Ovary (tissue), 9 donors: ENCODE measurements around the gene FBXL19. TPM values are rescaled to one million over a fixed set of nuclear protein-coding genes. Genes with fewer than 3 reads are reported as not detected.

Source experiments
- DNase-seq, 5 donors: peaks; one replicate each; pipeline ENCODE4 v3.0.0-alpha.2; 2019 to 2020
- H3K27ac ChIP-seq, 2 donors: fragments of 200-600 bp; one replicate each; pipeline versions ENCODE4 v1.5.1 to v1.8.0; 2019 to 2022
- H3K27me3 ChIP-seq: fragments of 200-600 bp; one replicate; pipeline ENCODE4 v1.8.0; 2022
- H3K36me3 ChIP-seq: fragments of 200-600 bp; sonication (generic); one replicate; pipeline ENCODE4 v1.5.1; 2019
- H3K4me1 ChIP-seq: one replicate; pipeline ENCODE4 v1.8.1; 2013; ENCODE audit warnings: mild to moderate bottlenecking, moderate library complexity; ENCODE audit not compliant: insufficient read depth
- H3K4me3 ChIP-seq: fragments of 200-600 bp; sonication (generic); one replicate; pipeline ENCODE4 v1.5.1; 2017
- H3K9me3 ChIP-seq, 2 donors: fragments of 200-600 bp in 1 of 2; sonication (generic) in 1 of 2; one replicate each; pipeline versions ENCODE4 v1.5.1 to v1.8.1; 2013 to 2019; ENCODE audit warnings: mild to moderate bottlenecking in 1 of 2, moderate library complexity in 1 of 2
- EP300 ChIP-seq: sonication (generic); formaldehyde crosslinking; IDR thresholded peaks from one replicate; pipeline ENCODE4 v1.6.1; 2017; ENCODE audit warnings: antibody characterized with exemption
- POLR2A ChIP-seq: fragments of 450-650 bp; IDR thresholded peaks from one replicate; pipeline ENCODE4 v1.6.1; 2017; ENCODE audit warnings: antibody characterized with exemption, mild to moderate bottlenecking, moderate library complexity
- WGBS, 3 donors: extraction: QIAGEN DNeasy Blood & Tissue Kit in 1 of 3; methylation state at CpG; one replicate each; pipeline versions ENCODE4 v1.1.5 to v1.1.7; 2013 to 2017; 5-methylcytosine and 5-hydroxymethylcytosine counted together
- intact Hi-C, 4 donors: fragments of 100-400 bp; cut with DNase I; formaldehyde crosslinking; loops; one replicate each; pipeline versions ENCODE4 v1.11.0 to v1.15.1; 2022 to 2023
- microRNA counts: library from miRNA; unstranded; fragments of <30 nt; microRNA quantifications from one replicate; lab custom pipeline; 2016
- microRNA-seq, 3 donors: library from miRNA; unstranded; fragments of <30 nt; microRNA quantifications; one replicate each; pipeline versions ENCODE4 to v1.2.0, GENCODE V29; 2019 to 2020
- polyA plus RNA-seq, 2 donors: library from polyadenylated mRNA; stranded (reverse); fragments of 200-250 nt in 1 of 2; fragments of 350-450 nt in 1 of 2; fragmentation: Illumina TruSeq in 1 of 2; extraction: RNeasy Lipid Tissue Mini Kit (QIAGEN cat#74804) in 1 of 2; gene quantifications; one replicate each; pipeline ENCODE4 v1.2.3, GENCODE V29; 2013 to 2014
- small RNA-seq: library from RNA; depleted of rRNA; stranded (forward); fragments of <200 nt; gene quantifications from one replicate; pipeline ENCODE3, GENCODE V24; 2016
- total RNA-seq, 7 donors: library from RNA; depleted of rRNA in 2 of 7; stranded (reverse); fragments of >200 nt in 2 of 7; fragmentation: NEBNext Ultra II Directional in 3 of 7; extraction: Animal tissue kit (Norgen Biotek cat#: 25700) in 3 of 7; gene quantifications; one replicate each; pipeline versions ENCODE4 v1.1.0 to v1.2.4, GENCODE V29; 2016 to 2023
- TF ChIP-seq, protein P1 (sequence below), 3 donors: fragments of 450-650 bp in 2 of 3; fragments of 200-600 bp in 1 of 3; IDR thresholded peaks; one replicate each; pipeline versions ENCODE4 v1.5.1 to v1.8.0; 2016 to 2022; ENCODE audit warnings: antibody characterized with exemption in 3 of 3, mild to moderate bottlenecking in 1 of 3
- donor health status: DM: no; HTN: no; CAD: no; lungs with moderate emphysema.
- donor health status: DM: no; HTN: no; CAD: no.
- donor health status: Bipolar disorder and iron deficiency.
- donor health status: DM: yes; HTN: yes; CAD: no.
- donor health status: DM: no; HTN: no; CAD: no.
- donor health status: DM: yes; HTN: yes; CAD: no.

Gene FBXL19
- total and polyA plus RNA-seq, 9 donors: 1.6 to 24.3 (median 14.4) TPM

DNA sequence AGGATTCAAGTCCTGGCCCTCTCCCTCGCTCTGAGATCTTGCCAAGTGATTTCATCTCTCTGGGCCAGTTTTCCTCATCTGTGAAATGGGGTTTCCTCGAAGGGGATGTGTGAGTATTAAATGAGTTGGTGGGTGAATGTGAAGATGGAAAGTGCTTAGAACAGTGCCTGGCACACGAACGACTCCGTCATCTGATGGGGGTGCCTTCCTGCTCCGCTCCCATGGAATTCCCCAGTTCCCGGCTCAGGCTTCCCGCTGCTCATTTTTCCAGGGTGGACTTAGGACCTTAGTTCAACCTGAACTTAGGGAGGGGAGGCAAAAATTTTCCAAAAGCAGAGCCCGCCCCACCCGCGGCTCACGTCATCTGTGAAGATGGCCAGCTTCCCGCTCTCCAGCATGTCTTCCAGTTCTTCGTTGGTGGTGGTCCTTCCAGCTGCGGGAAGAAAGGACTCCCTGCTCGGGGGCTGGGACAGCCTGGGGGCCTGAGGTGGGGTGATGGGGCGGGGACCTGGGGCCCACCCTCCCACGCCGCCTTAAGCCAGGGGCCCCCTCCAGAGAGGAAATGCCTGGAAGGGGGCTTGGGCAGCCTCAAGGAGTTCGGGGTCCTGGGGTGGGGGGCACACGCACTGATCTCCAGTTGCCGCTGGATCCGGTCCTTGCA, 73.1 kb downstream of the FBXL19 start:
- DNase-seq: peak in 2 of 5 donors; percentile 47 to 62
- Histone ChIP-seq H3K4me3 (peak overlapping the region; percentile 40), H3K36me3 (no peaks in the 10 kb centered on the region), H3K4me1 (peaks cover 13% of the 10 kb centered on the region), H3K27me3 (no peaks in the 10 kb centered on the region), H3K9me3 (no peaks in the 10 kb centered on the region), H3K27ac (no peak overlapping the region)
- no peak for TF ChIP-seq EP300
- TF ChIP-seq, protein P1, sequence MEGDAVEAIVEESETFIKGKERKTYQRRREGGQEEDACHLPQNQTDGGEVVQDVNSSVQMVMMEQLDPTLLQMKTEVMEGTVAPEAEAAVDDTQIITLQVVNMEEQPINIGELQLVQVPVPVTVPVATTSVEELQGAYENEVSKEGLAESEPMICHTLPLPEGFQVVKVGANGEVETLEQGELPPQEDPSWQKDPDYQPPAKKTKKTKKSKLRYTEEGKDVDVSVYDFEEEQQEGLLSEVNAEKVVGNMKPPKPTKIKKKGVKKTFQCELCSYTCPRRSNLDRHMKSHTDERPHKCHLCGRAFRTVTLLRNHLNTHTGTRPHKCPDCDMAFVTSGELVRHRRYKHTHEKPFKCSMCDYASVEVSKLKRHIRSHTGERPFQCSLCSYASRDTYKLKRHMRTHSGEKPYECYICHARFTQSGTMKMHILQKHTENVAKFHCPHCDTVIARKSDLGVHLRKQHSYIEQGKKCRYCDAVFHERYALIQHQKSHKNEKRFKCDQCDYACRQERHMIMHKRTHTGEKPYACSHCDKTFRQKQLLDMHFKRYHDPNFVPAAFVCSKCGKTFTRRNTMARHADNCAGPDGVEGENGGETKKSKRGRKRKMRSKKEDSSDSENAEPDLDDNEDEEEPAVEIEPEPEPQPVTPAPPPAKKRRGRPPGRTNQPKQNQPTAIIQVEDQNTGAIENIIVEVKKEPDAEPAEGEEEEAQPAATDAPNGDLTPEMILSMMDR (IDR thresholded peaks at IDR 0.05): no peak
- TF ChIP-seq POLR2A: no peak
- intact Hi-C loops: loop anchor here in 1 of 4 donors (10.0 kb wide), 1 partner anchor 188 kb away; the partner anchor contains the start of gene FUS
- 31 to 46% (median 38%) methylated on average over 22 to 23 of the region's 23 CpGs for WGBS, 3 donors

DNA sequence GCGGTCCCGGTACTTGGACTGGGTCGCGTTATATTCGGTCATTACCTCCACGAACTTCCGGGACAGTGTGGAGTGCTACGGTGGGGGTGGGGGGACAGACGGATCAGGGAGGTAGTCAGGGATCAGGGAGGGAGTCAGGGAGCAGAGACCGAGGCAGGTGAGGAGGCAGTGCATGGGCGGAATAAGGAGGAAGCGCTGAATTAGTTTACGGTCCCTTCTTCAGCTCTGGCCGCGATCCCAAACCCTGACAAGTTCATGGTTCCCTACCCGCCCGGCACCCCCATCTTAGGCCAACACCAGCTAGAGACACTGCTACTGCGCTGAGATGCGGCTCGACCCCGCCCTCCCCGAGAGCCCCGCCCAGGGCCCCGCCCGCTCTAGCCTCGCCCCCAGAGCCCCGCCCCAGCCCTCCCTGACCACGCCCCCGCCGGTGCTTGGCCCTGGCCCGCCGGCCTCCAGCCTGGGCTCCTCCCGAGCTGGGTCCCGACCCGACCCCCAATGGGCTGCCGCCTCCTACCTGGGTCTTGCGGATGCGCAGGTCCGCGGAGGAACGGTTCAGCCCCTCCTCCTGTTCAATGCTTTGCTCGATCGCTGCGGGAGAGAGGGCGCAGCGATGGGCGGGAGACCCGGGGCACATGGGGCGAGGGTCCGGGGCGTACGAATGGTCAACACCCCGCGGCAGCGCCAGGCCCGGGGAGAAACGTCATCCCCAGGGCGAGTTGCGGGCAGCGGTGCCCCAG, 73.8 kb downstream of the FBXL19 start:
- no peaks in the 10 kb centered on the region for H3K36me3 ChIP-seq
- peak overlapping the region; percentile 31 to 33 for H3K27ac ChIP-seq
- TF ChIP-seq POLR2A: no peak
- TF ChIP-seq, protein P1 (IDR thresholded peaks at IDR 0.05): no peak
- no peak for TF ChIP-seq EP300
- WGBS, 3 donors: 7 to 14% (median 9%) methylated on average over 44 to 60 of the region's 60 CpGs
- H3K4me1 ChIP-seq: peaks cover 19% of the 10 kb centered on the region
- intact Hi-C loops: loop anchor here in 1 of 4 donors (10.0 kb wide), 1 partner anchor 188 kb away; the partner anchor contains the start of gene FUS
- DNase-seq: peak; percentile 76 to 86 (median 81)
- no peaks in the 10 kb centered on the region for H3K27me3 ChIP-seq
- H3K9me3 ChIP-seq: no peaks in the 10 kb centered on the region
- H3K4me3 ChIP-seq: peak overlapping the region; percentile 40

DNA sequence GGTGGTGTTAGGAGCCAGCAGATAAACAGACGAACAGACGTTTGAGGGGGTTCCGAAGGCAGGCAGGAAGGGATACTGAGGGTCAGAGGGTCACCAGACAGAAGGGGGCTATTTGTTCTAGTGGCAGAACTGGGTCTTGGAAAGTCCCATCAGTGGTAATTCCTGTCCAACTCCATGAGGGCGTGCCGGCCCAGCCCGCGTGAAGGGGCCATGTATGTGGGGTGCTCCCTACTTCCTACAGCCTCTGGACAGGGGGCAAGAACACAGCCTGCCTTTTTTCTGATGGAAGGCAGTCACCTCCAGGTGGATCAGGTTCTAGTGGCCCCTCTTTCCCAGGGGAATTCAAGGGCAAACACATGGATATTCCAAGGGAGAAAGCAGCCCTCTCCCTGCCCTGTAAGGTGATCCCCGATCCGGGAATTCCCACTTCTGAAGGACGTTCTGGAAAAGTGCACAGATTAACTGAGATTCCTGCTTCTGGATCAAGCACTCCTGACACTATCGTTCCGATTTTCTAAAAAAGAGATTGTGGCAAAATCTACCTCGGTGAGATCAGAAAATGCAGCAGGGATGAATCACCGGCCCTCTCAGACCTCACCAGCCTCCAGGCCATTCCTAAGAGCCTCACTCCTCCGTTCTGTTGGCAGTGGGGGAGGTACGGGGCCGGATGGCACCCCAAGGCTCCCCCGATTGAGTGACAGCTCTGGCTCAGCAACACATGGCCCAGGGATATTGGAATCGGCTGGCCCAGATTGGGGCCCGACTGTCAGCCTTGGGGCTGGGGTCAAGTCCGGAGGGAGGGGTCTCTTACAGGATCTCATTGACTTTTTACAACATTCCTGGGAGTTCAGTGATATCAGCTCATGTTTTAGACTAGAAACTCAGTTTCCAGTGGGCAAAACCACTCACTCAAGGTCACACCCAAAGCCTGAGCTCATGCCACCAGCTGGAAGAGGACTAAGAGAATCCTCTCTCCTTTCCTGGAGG, 74.6 kb downstream of the FBXL19 start:
- Histone ChIP-seq H3K4me3 (peak overlapping the region; percentile 40), H3K9me3 (no peaks in the 10 kb centered on the region), H3K36me3 (no peaks in the 10 kb centered on the region), H3K4me1 (peaks cover 22% of the 10 kb centered on the region), H3K27me3 (no peaks in the 10 kb centered on the region), H3K27ac (peak overlapping the region; percentile 31 to 33)
- TF ChIP-seq POLR2A (no peak), EP300 (no peak)
- TF ChIP-seq, protein P1 (IDR thresholded peaks at IDR 0.05): no peak
- no peak for DNase-seq
- intact Hi-C loops: loop anchor here in 1 of 4 donors (10.0 kb wide), 1 partner anchor 187 kb away; the partner anchor contains the start of gene FUS
- 49 to 50% (median 50%) methylated on average over 21 of the region's 21 CpGs for WGBS, 3 donors

MicroRNAs within 50 kb of the gene (microRNA counts, 767-probe panel; counts per million panel counts)
- microRNA hsa-miR-762 (lab: Ali Mortazavi, UCI): 530 counts per million, percentile 78 among the panel's probes with 10 or more counts

Small RNA genes lying within 50 kb of the gene (microRNA-seq; reads per million reads assigned to microRNA genes)
- gene MIR4519 (0.18 to 2.2 (median 0.38) reads per million in 3 donors), gene MIR762 (0 to 0.16 (median 0) reads per million in 3 donors)

Small RNA genes lying within 50 kb of the gene (small RNA-seq; reads per million reads assigned to genes)
- gene AC135048.1 (not detected), gene MIR4519 (not detected), gene MIR762 (not detected)

Other genes starting within 250 kb of the FBXL19 start
- 10 to 100 TPM; 11.4 to 73.1 (median 55.1) TPM for gene SRCAP, start 224.4 kb upstream of the FBXL19 start, total RNA-seq
- gene SRCAP, start 224.4 kb upstream of the FBXL19 start, polyA plus RNA-seq: 10 to 100 TPM; 13.5 to 20.9 TPM
- 10 to 100 TPM; 14.2 to 41.6 (median 21.0) TPM for gene PHKG2, start 175.1 kb upstream of the FBXL19 start, total RNA-seq
- 10 to 100 TPM; 13.1 to 20.6 TPM for gene PHKG2, start 175.1 kb upstream of the FBXL19 start, polyA plus RNA-seq
- 10 to 100 TPM in 1 of 7 donors, 1 to 10 TPM in 6; 1.2 to 27.0 (median 5.1) TPM for gene CFAP119, start 161.5 kb upstream of the FBXL19 start, total RNA-seq
- gene CFAP119, start 161.5 kb upstream of the FBXL19 start, polyA plus RNA-seq: 1 to 10 TPM; 2.1 to 4.6 TPM
- gene RNF40, start 161.2 kb upstream of the FBXL19 start, total RNA-seq: 100 to 1,000 TPM in 3 of 7 donors, 10 to 100 TPM in 4; 74.4 to 143 (median 94.3) TPM
- gene RNF40, start 161.2 kb upstream of the FBXL19 start, polyA plus RNA-seq: 100 to 1,000 TPM in 1 of 2 donors, 10 to 100 TPM in 1; 67.2 to 110 TPM
- gene ZNF629, start 136.4 kb upstream of the FBXL19 start, total RNA-seq: 10 to 100 TPM in 6 of 7 donors, 1 to 10 TPM in 1; 9.4 to 26.3 (median 21.9) TPM
- gene ZNF629, start 136.4 kb upstream of the FBXL19 start, polyA plus RNA-seq: 10 to 100 TPM in 1 of 2 donors, 1 to 10 TPM in 1; 8.2 to 12.4 TPM
- 10 to 100 TPM; 34.4 to 54.8 (median 49.0) TPM for gene BCL7C, start 29.5 kb upstream of the FBXL19 start, total RNA-seq
- gene BCL7C, start 29.5 kb upstream of the FBXL19 start, polyA plus RNA-seq: 10 to 100 TPM; 13.3 to 44.1 TPM
- gene CTF1, start 27.0 kb upstream of the FBXL19 start, total RNA-seq: 10 to 100 TPM in 5 of 7 donors, 1 to 10 TPM in 2; 7.0 to 22.4 (median 14.4) TPM
- gene CTF1, start 27.0 kb upstream of the FBXL19 start, polyA plus RNA-seq: 10 to 100 TPM in 1 of 2 donors, 1 to 10 TPM in 1; 7.9 to 16.2 TPM
- 10 to 100 TPM; 21.5 to 30.8 (median 24.1) TPM for gene ORAI3, start 25.5 kb downstream of the FBXL19 start, total RNA-seq
- gene ORAI3, start 25.5 kb downstream of the FBXL19 start, polyA plus RNA-seq: 10 to 100 TPM; 26.0 to 27.5 TPM
- 10 to 100 TPM in 5 of 7 donors, 1 to 10 TPM in 2; 5.0 to 31.8 (median 24.9) TPM for gene SETD1A, start 34.2 kb downstream of the FBXL19 start, total RNA-seq
- gene SETD1A, start 34.2 kb downstream of the FBXL19 start, polyA plus RNA-seq: 10 to 100 TPM in 1 of 2 donors, 1 to 10 TPM in 1; 5.8 to 17.1 TPM
- gene HSD3B7, start 61.6 kb downstream of the FBXL19 start, total RNA-seq: 10 to 100 TPM in 4 of 7 donors, 1 to 10 TPM in 3; 8.0 to 24.5 (median 10.5) TPM
- gene HSD3B7, start 61.6 kb downstream of the FBXL19 start, polyA plus RNA-seq: 1 to 10 TPM; 3.9 to 8.0 TPM
- gene STX1B, start 87.1 kb downstream of the FBXL19 start, total RNA-seq: 1 to 10 TPM in 4 of 7 donors, under 1 TPM in 3; 0.34 to 1.5 (median 1.0) TPM
- gene STX1B, start 87.1 kb downstream of the FBXL19 start, polyA plus RNA-seq: under 1 TPM; 0.36 to 0.57 TPM
- 10 to 100 TPM; 26.2 to 73.8 (median 59.2) TPM for gene STX4, start 110.0 kb downstream of the FBXL19 start, total RNA-seq
- gene STX4, start 110.0 kb downstream of the FBXL19 start, polyA plus RNA-seq: 10 to 100 TPM; 34.4 to 53.7 TPM
- 1 to 10 TPM; 4.2 to 7.4 (median 5.7) TPM for gene ZNF668, start 150.7 kb downstream of the FBXL19 start, total RNA-seq
- 1 to 10 TPM; 1.3 to 6.7 TPM for gene ZNF668, start 150.7 kb downstream of the FBXL19 start, polyA plus RNA-seq
- gene ZNF646, start 150.8 kb downstream of the FBXL19 start, total RNA-seq: 10 to 100 TPM; 12.4 to 16.3 (median 14.8) TPM
- gene ZNF646, start 150.8 kb downstream of the FBXL19 start, polyA plus RNA-seq: 10 to 100 TPM in 1 of 2 donors, 1 to 10 TPM in 1; 2.3 to 12.0 TPM
- 1 to 10 TPM; 1.1 to 2.9 (median 1.5) TPM for gene PRSS53, start 165.4 kb downstream of the FBXL19 start, total RNA-seq
- gene PRSS53, start 165.4 kb downstream of the FBXL19 start, polyA plus RNA-seq: 1 to 10 TPM in 1 of 2 donors, under 1 TPM in 1; 0.30 to 1.4 TPM
- gene VKORC1, start 171.2 kb downstream of the FBXL19 start, total RNA-seq: 100 to 1,000 TPM in 1 of 7 donors, 10 to 100 TPM in 6; 72.1 to 114 (median 84.5) TPM
- 100 to 1,000 TPM; 117 to 141 TPM for gene VKORC1, start 171.2 kb downstream of the FBXL19 start, polyA plus RNA-seq
- 10 to 100 TPM; 34.1 to 51.9 (median 40.5) TPM for gene BCKDK, start 184.8 kb downstream of the FBXL19 start, total RNA-seq
- gene BCKDK, start 184.8 kb downstream of the FBXL19 start, polyA plus RNA-seq: 10 to 100 TPM; 18.6 to 29.2 TPM
- 100 to 1,000 TPM in 4 of 7 donors, 10 to 100 TPM in 3; 71.5 to 129 (median 105) TPM for gene KAT8, start 194.1 kb downstream of the FBXL19 start, total RNA-seq
- gene KAT8, start 194.1 kb downstream of the FBXL19 start, polyA plus RNA-seq: 10 to 100 TPM; 66.4 to 87.0 TPM
- gene PRSS8, start 212.2 kb downstream of the FBXL19 start, total RNA-seq: 10 to 100 TPM in 1 of 7 donors, 1 to 10 TPM in 4, not detected in 2; 1.4 to 47.0 (median 2.4) TPM
- under 1 TPM in 1 of 2 donors, not detected in 1; 0.05 TPM for gene PRSS8, start 212.2 kb downstream of the FBXL19 start, polyA plus RNA-seq
- 1 to 10 TPM in 4 of 7 donors, under 1 TPM in 2, not detected in 1; 0.28 to 2.1 (median 1.3) TPM for gene PRSS36, start 226.5 kb downstream of the FBXL19 start, total RNA-seq
- under 1 TPM in 1 of 2 donors, not detected in 1; 0.96 TPM for gene PRSS36, start 226.5 kb downstream of the FBXL19 start, polyA plus RNA-seq